Colonic mucosa (tissue), 4 donors: ENCODE data around the gene ABHD11. TPM values are rescaled to one million over a fixed set of nuclear protein-coding genes. Genes with fewer than 3 reads are reported as not detected.

Source experiments
- DNase-seq: peaks from one replicate; pipeline ENCODE4 v3.0.0-alpha.2; 2020
- H3K27ac ChIP-seq: fragments of 200-600 bp; one replicate; pipeline ENCODE4 v1.8.0; 2021
- H3K27me3 ChIP-seq: fragments of 200-600 bp; one replicate; pipeline ENCODE4 v1.8.0; 2021
- H3K36me3 ChIP-seq: fragments of 200-600 bp; one replicate; pipeline ENCODE4 v1.8.0; 2021
- H3K4me1 ChIP-seq: fragments of 200-600 bp; one replicate; pipeline ENCODE4 v1.8.0; 2021; ENCODE audit warnings: mild to moderate bottlenecking
- H3K4me3 ChIP-seq: fragments of 200-600 bp; one replicate; pipeline ENCODE4 v1.8.0; 2021
- H3K9ac ChIP-seq, 2 donors: one replicate each; pipeline ENCODE4 v1.7.0; 2013; ENCODE audit warnings: control low read depth in 2 of 2, low read depth in 2 of 2, low read length in 2 of 2
- H3K9me3 ChIP-seq: fragments of 200-600 bp; one replicate; pipeline ENCODE4 v1.8.0; 2021
- intact Hi-C: fragments of 100-400 bp; cut with DNase I; formaldehyde crosslinking; loops from one replicate; pipeline ENCODE4 v1.14.1; 2022
- total RNA-seq, 2 donors: library from RNA; stranded (reverse); fragmentation: NEBNext Ultra II Directional in 1 of 2; extraction: Animal tissue kit (Norgen Biotek cat#: 25700) in 1 of 2; gene quantifications; one replicate each; pipeline ENCODE4 v1.2.1, GENCODE V29; 2021
- TF ChIP-seq, protein P1 (sequence below): fragments of 200-600 bp; IDR thresholded peaks from one replicate; pipeline ENCODE4 v1.8.0; 2022; ENCODE audit warnings: antibody characterized with exemption, mild to moderate bottlenecking
- donor health status: healthy.
- donor health status: DM: no; HTN: no; CAD: no.
- donor health status: DM: no; HTN: no; CAD: no.

Gene ABHD11
- total RNA-seq, 2 donors from 2014 or later, result 109 to 123 TPM

DNA sequence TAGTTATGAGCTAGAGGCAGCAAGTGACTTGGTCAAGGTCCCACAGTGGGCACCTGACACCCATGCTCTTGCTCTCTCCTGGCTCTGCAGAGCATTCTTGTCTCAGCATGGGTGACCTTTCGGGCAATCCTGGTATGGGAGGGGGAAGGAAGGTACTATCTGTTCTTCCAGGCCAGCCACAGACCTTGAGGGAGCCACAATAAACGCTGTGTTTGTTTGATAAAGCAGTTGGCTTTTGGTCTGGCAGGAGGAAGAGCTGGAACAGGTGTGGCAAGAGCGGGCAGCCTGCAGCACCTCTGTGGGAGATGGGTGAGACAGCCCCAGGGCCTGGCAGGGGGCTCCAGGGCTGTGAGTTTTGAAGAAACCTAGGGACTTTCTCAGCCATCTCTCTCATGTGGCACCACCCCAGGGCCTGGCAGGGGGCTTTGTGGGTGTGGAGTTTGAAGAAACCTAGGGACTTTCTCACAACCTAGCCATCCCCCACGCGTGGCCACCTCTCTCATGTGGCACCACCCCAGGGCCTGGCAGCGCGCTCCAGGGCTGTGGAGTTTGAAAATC is 20.1 kb upstream of the ABHD11 start:
- Histone ChIP-seq H3K36me3 (no peaks in the 10 kb centered on the region), H3K27ac (peak overlapping the region; percentile 82), H3K27me3 (no peaks in the 10 kb centered on the region), H3K4me3 (no peak overlapping the region), H3K4me1 (no peaks in the 10 kb centered on the region), H3K9me3 (no peaks in the 10 kb centered on the region), H3K9ac (peak overlapping the region in 1 of 2 donors; percentile 79)
- intact Hi-C loops, result no loop called here
- DNase-seq, result peak; percentile 84
- TF ChIP-seq, protein P1, sequence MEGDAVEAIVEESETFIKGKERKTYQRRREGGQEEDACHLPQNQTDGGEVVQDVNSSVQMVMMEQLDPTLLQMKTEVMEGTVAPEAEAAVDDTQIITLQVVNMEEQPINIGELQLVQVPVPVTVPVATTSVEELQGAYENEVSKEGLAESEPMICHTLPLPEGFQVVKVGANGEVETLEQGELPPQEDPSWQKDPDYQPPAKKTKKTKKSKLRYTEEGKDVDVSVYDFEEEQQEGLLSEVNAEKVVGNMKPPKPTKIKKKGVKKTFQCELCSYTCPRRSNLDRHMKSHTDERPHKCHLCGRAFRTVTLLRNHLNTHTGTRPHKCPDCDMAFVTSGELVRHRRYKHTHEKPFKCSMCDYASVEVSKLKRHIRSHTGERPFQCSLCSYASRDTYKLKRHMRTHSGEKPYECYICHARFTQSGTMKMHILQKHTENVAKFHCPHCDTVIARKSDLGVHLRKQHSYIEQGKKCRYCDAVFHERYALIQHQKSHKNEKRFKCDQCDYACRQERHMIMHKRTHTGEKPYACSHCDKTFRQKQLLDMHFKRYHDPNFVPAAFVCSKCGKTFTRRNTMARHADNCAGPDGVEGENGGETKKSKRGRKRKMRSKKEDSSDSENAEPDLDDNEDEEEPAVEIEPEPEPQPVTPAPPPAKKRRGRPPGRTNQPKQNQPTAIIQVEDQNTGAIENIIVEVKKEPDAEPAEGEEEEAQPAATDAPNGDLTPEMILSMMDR, result no peak

DNA sequence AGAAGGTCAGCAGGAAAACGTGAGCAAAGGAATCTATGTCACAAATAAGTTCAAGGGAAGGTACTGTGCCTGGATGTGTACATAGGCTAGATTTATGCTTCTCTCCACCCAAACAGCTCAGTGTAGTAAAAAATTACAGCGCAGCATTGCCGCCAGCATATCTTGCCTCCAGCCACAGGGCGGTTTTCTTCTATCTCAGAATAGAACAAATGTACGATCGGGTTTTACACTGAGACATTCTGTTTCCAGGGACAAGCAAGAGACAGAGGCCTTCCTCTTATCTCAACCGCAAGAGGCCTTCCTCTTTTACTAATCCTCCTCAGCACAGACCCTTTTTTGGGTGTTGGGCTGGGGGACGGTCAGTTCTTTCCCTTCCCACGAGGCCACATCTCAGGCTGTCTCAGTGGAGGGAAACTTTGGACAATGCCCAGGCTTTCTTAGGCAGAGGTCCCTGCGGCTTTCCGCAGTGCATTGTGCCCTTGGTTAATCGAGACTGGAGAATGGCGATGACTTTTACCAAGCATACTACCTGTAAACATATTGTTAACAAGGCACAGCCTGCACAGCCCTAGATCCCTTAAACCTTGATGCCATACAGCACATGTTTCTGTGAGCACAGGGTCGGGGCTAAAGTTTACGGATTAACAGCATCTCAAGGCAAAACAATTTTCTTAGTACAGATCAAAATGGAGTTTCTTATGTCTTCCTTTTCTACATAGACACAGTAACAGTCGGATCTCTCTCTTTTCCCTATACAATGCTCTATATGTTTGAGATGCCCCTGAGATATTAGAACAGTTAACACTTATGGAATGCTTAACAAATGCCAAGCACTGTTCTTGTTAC is 11.6 kb upstream of the ABHD11 start:
- Histone ChIP-seq H3K27me3 (no peaks in the 10 kb centered on the region), H3K4me3 (no peak overlapping the region), H3K9ac (peak overlapping the region in 1 of 2 donors; percentile 73), H3K36me3 (no peaks in the 10 kb centered on the region), H3K27ac (peak overlapping the region; percentile 76), H3K9me3 (no peaks in the 10 kb centered on the region), H3K4me1 (no peaks in the 10 kb centered on the region)
- TF ChIP-seq, protein P1, result no peak
- intact Hi-C loops, result no loop called here
- DNase-seq, result peak; percentile 60

GRCh38 chr7:73746378-73746777 is 7.8 kb upstream of the ABHD11 start:
- H3K27ac ChIP-seq, result no peak overlapping the region
- H3K9me3 ChIP-seq, result no peaks in the 10 kb centered on the region
- TF ChIP-seq, protein P1, result no peak
- H3K4me1 ChIP-seq, result no peaks in the 10 kb centered on the region
- no peak overlapping the region for H3K4me3 ChIP-seq
- no peaks in the 10 kb centered on the region for H3K27me3 ChIP-seq
- no peaks in the 10 kb centered on the region for H3K36me3 ChIP-seq
- no peak overlapping the region for H3K9ac ChIP-seq
- DNase-seq, result no peak
- intact Hi-C loops, result no loop called here

DNA sequence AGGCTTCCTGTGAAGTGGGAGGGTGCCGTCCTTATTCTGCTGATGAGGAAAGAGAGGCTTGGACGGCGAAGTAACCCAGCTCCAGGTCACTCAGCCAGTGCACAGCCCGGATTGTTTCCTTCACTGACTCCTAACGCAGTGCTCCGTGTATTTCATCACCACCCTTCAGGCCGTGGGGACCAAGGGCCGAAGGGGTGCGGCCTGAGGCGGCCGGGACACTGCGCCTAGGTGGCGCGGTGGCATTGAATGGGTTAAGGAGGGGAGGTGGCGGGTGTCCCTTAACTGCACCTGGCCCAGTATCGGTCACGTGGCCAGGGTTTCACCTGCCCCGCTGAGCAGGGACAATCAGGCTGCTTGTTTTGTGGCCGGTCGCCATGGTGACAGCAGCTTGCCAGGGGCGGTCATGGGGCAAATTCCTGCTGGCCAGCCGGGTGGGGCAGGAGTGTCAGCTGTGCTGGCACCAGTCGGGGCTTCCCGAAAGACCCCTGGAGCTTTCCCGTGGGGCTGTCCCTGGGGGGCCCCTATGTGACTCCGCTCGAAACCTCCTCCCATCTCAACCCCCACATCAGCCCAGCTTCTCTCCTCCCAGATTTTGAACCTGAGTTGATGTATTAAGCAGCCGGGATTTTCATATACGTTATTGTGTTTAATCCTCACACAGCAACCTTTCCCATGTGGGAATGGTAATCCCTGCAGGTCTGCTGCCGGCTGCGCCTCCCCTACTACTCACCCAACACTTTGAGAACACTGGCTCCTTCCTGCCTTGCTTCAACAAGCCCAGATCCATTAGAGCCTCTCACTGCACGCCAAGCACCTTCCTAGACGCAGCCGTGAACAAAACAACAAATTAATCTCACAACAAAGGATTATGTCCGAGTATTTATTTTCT is 4.4 kb upstream of the ABHD11 start:
- H3K9me3 ChIP-seq, result no peaks in the 10 kb centered on the region
- peak overlapping the region; percentile 84 for H3K27ac ChIP-seq
- peak; percentile 99 for DNase-seq
- H3K4me1 ChIP-seq, result no peaks in the 10 kb centered on the region
- no peaks in the 10 kb centered on the region for H3K36me3 ChIP-seq
- TF ChIP-seq, protein P1, result no peak
- no peaks in the 10 kb centered on the region for H3K27me3 ChIP-seq
- intact Hi-C loops, result no loop called here
- no peak overlapping the region for H3K4me3 ChIP-seq
- H3K9ac ChIP-seq, result peak overlapping the region; percentile 82 to 96

DNA sequence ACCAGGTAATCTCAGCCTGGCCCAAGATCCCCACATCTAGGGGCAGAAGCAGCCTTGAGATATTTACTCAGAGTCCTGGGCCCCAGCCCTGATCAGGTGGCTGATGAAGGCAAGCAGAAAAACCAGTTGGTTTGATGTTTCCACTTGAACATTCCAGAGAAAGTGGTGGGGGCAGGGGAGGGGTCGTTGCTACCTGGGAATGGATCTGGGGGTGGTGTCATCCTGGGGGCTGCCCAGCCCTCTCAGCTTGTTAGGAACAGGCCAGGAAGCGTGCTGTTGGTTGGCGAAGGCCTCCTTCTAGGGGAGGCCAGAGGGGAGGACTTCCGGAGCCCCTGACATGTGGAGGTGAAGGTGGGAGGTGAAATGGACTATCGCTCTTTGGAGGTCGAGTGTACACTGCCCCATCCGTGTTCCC is 3.7 kb upstream of the ABHD11 start:
- Histone ChIP-seq H3K4me1 (no peaks in the 10 kb centered on the region), H3K27ac (peak overlapping the region; percentile 84), H3K36me3 (no peaks in the 10 kb centered on the region), H3K9me3 (no peaks in the 10 kb centered on the region), H3K27me3 (no peaks in the 10 kb centered on the region), H3K9ac (peak overlapping the region; percentile 82 to 96), H3K4me3 (no peak overlapping the region)
- TF ChIP-seq, protein P1, result no peak
- peak; percentile 59 for DNase-seq
- intact Hi-C loops, result no loop called here
